DMS53 (cell line): Measurements from ENCODE around the gene TWIST2.

ENCODE experiments used
- DNase-seq: peaks from one replicate; lab custom pipeline; 2025; lab: John Stamatoyannopoulos, UW

TWIST2 gene

DNA sequence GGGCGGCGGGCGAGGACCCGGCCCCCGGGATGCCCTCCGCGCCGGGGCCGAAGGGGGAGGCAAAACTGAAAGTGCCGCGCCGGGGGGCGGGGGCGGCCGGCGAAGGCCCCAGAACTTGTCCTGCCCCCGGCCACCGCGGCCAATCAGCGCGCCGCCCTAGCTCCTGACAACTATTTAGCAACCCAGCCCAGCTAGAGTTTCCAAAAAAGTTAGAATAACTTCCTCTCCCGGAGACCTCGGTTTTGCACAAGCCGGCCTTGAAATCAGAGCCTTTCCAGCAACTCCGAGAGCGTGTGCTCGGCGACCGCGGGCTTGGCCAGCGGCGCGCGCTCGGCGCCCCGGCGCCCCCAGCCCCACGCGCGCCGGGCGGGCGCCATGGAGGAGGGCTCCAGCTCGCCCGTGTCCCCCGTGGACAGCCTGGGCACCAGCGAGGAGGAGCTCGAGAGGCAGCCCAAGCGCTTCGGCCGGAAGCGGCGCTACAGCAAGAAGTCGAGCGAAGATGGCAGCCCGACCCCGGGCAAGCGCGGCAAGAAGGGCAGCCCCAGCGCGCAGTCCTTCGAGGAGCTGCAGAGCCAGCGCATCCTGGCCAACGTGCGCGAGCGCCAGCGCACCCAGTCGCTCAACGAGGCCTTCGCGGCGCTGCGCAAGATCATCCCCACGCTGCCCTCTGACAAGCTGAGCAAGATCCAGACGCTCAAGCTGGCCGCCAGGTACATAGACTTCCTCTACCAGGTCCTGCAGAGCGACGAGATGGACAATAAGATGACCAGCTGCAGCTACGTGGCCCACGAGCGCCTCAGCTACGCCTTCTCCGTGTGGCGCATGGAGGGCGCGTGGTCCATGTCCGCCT lies at the start of gene TWIST2:
TSS of gene TWIST2 (plus strand) at position 245 of the 850 bp plus-strand sequence. CDS start at position 376, 131 bp downstream.
- DNase-seq, result no peak

DNA sequence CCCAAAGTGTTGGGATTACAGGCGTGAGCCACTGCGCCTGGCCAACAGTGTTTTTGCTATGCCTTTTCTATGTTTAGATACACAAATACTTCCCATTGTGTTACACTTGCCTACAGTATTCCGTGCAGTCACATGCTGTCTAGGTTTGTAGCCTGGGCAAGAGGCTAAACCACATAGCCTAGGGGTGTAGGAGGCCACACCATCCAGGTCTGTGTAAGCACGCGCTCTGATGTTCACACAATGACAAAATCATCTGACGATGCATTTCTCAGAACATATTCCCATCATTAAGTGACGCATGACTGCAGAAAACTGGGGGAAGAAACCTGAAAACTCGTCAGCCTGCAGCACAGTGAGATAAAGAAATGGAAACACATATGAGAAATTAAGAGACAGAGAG lies 46.1 kb upstream of the TWIST2 start:
- DNase-seq, result no peak

DNA sequence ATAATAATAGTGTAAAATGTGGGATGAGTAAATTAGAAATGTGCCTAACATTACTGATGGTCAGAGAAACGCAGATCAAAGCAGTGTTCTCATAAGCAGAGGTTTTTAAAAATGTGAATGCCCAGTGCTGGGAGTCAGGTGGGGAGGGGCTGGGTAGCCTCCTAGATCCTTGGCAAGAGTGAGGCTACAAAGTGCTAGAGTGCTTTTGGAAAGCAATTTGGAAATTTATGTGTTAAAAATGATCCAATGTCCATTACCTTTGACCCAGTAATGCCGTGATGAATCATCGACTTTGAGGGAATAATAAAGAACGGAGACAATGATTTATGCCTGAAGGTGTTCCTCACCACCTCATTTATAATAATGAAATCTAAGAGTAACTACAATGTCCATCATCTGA lies 44.9 kb upstream of the TWIST2 start:
- DNase-seq, result no peak

DNA sequence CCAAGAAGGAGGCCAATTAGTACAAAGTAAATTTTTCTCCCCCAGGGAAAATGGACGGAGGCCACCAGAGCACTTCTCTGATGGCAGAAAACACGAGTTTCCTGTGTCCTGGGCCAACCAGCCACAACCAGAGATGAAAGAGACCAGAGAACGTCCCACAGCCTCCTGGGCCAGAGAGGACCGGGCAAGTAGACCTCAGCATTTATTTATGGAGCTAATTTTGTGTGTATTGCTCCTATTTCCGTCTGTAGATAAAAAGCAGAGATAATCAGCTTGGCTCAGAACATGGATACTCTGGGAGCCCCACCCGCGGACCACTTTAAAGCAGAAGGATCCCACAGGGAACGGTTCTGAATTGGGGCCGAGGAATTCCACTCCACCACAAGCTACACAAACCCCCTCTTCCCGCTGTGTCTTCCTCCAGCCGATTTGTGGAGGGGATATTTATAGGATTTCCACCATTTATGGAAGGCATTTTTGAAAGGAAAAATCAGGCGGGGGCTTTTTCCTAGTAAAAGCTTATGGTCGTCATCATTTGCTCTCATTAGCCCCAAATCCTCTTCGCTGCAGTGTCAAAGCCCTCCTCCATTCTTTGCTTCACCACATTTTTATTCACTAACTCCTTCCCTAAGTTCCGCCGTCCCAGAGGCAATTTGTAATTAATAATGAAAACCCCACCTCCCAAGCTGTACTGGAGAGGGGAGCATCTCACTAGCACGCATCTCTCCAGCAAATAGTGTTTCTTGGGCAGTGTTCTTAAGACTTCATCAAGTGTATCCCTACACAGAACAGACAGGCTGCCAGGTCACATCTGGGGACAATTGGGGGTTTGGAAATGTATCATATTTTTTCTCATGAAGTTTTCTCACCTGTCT lies 43.7 kb upstream of the TWIST2 start:
- DNase-seq, result no peak

DNA sequence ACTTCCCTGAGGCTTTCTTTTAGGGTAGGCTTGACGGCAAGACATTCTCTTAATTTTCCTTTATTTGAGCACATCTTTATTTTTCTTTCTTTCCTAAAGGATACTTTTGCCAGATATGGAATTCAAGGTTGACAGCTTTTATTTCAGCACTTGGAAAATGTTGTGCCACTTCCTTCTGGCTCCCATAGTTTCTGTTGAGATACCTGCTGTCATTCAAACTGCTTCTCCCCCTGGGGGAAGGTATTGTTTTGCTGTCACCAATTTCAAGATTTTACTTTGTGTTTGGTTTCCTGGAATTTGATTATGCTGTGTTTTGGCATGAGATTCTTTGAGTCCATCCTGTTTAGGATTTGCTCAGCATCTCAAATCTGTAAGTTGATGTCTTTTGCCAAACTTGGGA lies 39.1 kb upstream of the TWIST2 start:
- no peak for DNase-seq

DNA sequence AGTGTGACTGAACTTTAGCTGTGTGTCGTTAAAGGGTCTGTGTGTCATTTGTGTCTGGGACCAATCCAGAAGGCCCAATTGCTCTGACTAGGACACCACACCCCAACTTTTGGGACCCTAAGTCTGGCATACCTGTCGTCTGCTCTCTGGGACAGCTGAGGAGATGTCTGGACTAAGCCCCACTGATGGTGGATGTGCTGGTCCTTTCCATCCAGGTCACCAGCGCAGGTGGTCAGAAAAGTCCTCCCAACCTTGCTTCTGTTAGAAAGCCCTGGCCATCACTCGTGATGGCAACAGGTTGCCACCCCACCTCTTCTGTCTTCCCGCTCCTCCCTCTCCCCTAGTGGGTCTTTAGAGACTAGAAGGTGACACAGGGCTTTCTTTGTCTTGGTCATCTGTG lies 37.6 kb upstream of the TWIST2 start:
- no peak for DNase-seq

DNA sequence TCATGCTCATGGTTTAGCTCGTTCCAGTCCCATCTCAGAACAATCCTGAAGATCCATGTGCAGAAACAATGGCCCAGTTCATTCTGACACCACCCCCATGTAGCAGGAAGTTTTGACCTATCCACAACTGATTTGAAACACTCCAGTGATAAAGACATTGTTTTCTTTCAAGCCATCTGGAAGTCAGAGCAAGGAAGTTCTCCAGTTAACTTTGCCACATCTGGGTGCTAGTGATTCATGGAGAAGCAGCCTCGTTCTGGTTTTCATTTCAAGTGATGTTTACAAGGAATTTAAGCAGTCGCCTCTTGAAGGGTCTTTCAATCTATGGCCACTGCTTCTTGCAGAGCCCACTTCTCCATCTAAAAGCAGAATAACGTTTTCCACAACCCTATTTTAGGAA lies 36.6 kb upstream of the TWIST2 start:
- no peak for DNase-seq

DNA sequence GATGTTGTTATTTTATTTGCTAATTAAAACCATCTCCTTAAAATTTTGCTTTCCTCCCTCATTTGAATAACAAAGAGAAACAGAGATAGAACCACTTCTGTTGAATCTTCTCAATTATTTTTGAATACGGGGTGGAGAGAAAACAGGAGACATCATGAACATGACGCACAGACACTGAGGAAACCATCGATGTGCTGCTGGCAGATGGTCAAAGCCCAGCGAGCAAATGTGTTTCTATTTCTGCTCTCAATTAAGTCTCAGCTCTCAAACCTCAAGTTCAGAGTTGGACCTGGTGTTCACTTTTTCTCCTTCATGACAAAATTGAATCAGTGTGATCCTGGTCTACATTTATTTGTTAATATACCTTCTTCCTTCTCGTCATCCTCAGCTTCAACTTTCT lies 36.1 kb upstream of the TWIST2 start:
- DNase-seq, result no peak

DNA sequence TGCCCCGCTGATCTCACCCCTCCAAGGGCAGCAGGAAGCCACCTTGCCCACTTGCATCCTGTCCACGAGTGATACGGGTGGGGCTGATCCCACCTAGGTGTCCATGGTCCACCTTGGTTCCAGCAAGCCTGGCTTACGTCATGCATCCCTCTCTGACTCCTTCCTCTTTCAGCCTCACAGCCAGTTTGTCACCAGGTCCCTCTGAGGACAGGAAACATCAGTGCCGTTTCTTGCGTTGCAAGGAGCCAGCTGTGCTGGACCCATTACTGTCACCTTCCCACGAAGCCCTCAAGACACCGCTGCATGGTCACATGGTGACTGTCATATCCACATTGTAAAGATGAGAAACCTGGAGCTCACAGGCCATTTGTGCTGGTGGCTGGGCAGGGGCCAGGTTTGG lies 34.8 kb upstream of the TWIST2 start:
- DNase-seq, result no peak

DNA sequence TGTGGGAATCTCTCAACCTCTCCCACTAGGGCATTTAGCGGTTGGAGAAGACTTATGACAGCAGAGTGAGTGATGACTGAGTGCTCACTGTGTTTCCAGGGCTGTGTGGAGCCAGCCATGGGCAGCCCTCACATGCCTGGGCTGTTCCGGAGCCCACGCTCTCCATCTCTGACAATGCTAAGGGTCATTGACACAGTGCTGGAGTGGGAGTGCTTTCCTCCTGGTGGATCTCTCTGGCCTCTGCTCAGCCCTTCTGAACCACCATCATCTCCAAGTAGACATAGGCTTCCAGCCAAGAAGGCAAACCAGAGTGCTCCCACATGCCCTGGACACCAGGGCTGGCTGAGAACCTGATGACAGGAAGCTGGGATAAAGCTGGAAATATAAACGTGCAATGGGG lies 33.1 kb upstream of the TWIST2 start:
- no peak for DNase-seq

DNA sequence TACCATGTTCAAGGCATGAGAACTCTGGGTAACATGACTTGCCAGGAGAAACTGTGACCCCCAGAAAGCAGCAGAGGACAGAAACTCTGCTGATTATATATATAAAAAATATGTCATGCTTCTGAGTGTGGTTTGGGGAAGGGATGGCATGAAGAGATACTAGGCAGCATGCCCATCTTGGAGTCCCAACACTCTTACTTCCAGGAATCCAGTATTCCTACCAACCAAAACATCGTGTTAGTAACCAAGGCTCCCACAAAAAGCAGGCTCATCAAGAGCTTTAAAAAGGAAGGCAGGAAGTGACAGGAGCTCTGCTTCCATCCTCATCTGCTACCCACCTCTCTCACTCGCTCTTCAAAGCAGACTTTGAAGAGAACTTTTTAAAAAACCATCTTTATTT lies 31.6 kb upstream of the TWIST2 start:
- DNase-seq, result no peak

DNA sequence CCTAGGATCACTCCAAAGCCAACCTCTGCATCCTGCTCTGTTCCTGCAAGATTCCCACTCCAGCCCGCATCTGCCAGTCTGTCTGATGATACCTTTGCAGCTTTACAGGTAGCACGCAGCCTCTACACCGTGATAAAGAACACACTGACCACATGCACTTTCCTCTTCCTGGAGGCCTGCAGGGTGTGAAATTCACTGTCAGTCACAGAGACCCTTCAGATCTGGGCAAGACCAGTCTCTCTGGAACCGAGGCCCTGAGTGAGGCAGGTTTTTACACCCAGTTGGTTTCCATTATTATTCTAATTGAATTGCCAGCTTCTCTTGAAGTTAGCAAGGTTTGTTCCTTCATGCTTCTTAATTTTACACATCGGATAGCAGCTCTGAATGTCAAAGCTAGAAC lies 30.5 kb upstream of the TWIST2 start:
- no peak for DNase-seq

DNA sequence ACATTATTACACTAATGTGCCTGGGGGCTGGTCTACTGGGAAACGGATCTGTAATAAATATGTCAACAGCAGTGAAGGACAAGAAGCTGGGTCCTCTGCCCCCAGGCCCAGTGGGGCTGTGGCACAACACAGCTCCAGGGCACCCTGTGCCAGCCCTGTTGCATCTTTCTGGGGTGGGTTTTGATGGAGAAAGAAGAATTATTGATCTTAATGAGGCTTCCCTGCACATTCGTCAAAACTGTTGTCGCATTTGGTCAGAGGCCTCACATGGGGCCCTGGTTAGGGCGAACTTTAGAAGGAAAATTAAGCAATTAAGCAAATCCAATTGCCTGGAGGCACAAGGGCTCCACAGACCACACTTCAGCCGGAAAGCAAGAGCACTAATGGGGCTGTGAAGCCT lies 30.0 kb upstream of the TWIST2 start:
- DNase-seq, result no peak

DNA sequence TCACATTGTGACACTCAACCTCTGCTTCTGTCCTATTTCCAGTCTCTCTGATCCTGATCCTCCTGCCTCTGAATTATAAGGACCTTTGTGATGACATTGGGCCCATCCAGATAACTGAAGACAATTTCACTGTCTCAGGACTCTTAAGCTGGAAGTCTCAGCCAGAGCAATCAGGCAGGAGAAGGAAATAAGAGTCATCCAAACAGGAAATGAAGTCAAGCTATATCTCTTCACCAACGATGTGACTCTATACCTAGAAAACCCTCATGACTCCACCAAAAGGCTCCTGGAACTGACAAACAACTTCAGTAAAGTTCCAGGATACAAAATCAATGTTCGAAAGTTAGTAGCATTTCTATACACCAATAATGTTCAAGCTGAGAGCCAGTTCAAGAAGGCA lies 29.3 kb upstream of the TWIST2 start:
- DNase-seq, result no peak

DNA sequence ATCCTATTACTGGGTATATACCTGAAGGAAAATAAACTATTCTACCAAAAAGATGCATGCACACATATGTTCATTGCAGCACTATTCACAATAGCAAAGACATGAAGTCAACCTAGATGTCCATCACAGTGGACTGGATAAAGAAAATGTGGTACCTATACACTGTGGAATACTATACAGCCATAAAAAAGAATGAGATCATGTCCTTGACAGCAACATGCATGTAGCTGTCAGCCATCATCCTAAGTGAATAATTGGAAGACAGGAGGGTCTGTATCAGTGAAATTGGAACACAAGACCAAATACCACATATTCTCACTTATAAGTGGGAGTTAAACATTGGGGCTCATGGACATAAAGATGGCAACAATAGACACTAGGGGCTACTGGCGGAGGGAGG lies 27.7 kb upstream of the TWIST2 start:
- no peak for DNase-seq

DNA sequence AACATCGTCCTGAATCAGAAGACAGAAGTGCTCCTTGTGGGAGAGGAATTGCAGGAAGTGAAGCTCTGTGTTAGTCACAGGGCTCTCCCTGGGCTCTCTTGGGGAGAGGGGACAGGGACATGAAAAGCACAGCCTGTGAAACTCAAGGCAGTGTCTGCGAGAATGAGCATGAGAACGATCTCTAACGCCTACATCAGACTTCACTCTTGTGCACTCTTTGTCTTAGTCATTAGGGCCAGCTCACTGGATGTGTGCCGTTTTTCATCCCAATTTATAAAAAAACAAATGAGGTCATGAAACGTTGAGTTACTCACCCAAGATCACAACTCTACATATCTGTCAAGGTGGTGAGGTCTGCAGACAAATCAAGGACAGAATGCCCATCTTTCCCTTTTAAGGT lies 27.0 kb upstream of the TWIST2 start:
- no peak for DNase-seq

DNA sequence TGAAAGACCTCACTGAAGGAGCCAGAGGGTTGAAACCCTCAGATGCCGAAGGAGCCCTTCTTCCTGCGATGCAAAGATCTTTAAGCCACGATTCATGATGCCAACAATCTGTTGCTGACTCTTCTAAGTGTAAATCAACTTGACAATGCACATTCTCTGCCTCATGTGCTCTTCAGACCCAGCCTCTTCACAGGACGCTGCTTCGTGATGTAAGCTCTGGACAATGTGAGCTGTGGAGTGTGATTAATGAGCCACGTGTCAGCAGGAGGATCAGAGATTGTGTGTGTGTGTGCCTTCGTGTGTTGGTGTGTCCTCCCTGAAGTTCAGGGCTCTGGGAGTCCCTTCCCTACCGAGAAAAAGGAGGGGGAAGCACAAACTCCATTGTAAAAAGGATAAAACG lies 26.5 kb upstream of the TWIST2 start:
- DNase-seq, result no peak

DNA sequence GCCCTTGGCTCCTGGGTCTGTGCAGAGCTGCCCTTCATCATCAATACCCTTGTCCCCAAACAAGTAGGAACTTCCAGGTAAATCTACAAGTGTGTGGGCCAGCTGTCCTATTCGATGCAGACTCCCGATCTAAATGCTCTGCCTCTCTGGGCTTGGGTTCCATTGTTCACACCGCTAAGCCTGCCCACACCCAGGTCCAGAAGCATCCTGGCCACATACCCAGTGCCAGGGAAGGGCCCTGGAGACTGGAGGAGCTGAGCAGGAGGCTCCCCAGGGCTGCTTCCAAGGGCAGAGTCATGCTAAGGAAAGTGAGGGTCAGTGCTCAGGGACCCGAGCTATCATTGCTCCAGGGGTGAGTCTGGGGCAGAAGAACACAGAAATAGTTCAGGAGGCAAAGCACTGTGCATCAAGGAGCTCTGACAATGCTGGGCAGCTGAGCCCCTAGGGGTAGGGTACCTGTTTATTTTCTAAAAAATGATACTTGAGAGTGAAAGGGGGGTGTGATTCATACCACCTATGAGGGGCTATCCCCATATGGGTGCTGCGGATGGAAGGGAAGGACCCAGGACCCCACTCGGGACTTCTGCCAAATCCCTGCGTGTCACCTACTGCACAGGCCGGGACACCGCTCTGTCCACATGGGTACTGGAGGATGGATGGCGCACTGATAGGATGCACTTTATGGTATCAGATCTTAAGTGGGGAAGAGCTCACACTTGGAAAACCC lies 25.8 kb upstream of the TWIST2 start:
- DNase-seq, result no peak

DNA sequence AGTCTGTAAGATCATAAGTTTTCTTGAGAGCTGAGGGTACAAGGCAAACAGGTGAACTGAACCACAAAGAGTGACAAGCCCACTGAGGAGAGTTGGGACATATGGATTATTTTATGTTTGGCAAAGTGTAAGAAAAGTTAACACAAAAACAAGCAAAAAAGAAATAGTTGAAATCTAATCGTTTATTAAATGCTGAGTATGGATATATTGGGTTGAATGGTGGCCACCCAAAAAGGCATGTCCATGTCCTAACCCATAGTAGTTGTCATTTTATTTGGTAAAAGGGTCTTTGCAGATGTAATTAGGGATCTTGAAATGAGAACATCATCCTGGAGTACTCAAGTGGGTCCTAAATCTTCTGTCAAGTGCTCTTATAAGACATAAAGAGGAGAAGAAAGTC lies 24.9 kb upstream of the TWIST2 start:
- no peak for DNase-seq

DNA sequence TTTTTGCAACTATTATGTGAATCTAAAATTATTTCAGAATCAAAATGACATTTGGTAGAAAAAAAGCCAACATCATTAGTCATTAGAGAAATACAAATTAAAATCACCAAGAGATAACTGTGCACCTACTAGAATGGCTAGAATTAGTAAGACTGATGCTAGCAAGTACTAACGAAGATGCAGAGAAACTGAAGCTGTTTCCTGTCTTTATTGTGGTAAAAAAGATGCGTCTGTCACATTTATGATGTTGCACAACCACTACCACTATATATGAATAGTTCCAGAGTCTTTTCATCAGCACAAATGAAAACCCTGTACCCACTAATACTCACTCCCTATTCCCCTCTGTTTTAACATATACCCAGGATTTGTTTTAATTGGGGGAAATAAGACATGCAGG lies 16.7 kb upstream of the TWIST2 start:
- no peak for DNase-seq

DNA sequence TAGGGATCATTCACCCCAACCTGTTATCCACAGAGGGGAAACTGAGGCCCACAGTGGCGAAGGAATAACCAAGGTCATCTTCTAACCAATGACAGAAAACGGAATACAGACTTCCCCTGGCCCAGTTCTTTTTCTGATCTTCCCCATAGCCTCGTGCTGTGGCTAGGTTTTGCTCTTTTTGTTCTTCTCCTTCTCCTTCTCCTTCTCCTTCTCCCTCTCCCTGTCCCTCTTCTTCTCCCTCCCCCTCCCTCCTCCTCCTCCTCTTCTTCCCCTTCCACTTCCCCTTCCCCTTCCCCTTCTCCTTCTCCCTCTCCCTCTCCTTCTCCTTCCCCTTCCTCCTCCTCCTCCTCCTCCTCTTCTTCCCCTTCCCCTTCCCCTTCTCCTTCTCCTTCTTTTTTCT lies 12.9 kb upstream of the TWIST2 start:
- no peak for DNase-seq

DNA sequence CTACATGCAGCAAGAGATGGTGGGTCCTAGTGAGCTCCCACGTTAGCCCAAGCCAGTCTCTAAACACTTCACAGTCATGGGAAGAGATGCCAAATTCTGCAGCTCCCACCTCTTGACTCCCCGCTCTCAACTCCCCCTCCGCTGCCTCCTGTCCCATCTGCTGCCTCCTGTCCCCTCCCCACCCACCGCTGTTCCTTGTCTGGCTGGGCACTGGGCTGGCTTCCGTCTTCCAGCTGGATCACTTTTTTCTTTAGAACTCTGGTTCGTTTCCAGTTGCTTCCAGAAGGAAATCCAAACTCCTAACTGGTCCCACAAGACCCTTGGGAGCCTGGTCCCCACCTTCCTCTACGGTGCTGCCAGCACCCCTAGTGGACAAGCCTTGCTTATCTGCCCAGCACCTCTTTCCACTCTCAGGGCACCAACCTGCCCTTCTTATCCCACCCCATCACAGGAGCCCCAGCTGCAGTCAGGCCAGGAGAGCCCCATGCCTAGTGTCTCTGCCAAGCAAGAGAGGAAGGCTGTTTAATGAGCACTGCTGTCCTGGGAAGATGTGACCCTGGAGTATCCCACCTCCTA lies 12.1 kb upstream of the TWIST2 start:
- no peak for DNase-seq
